G401 (cell line): ENCODE data around the gene VSIG2. TPM values are rescaled to one million over a fixed set of nuclear protein-coding genes. Genes with fewer than 3 reads are reported as not detected.
"Not testable (repeated sequence)": the region's sequence is repeated elsewhere in the genome, so short reads cannot be mapped to it uniquely, and the experiment has no call there.

ENCODE experiments used
- DNase-seq: peaks from one replicate; pipeline ENCODE4 v3.0.0-alpha.2; 2015; ENCODE audit warnings: low spot score
- in situ Hi-C: cut with HindIII; loops from 2 replicates; pipeline ENCODE4 v1.10.0; 2016; ENCODE audit warnings: low sequenced_read_pairs, mixed read lengths
- total RNA-seq: library from RNA; depleted of rRNA; stranded (reverse); fragments of >200 nt; shearing (Covaris generic); gene quantifications from 2 replicates; pipeline ENCODE4 v1.2.3, GENCODE V29; 2014; rRNA removed

The VSIG2 gene, protein sequence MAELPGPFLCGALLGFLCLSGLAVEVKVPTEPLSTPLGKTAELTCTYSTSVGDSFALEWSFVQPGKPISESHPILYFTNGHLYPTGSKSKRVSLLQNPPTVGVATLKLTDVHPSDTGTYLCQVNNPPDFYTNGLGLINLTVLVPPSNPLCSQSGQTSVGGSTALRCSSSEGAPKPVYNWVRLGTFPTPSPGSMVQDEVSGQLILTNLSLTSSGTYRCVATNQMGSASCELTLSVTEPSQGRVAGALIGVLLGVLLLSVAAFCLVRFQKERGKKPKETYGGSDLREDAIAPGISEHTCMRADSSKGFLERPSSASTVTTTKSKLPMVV
- not detected in 2 replicates for total RNA-seq

DNA sequence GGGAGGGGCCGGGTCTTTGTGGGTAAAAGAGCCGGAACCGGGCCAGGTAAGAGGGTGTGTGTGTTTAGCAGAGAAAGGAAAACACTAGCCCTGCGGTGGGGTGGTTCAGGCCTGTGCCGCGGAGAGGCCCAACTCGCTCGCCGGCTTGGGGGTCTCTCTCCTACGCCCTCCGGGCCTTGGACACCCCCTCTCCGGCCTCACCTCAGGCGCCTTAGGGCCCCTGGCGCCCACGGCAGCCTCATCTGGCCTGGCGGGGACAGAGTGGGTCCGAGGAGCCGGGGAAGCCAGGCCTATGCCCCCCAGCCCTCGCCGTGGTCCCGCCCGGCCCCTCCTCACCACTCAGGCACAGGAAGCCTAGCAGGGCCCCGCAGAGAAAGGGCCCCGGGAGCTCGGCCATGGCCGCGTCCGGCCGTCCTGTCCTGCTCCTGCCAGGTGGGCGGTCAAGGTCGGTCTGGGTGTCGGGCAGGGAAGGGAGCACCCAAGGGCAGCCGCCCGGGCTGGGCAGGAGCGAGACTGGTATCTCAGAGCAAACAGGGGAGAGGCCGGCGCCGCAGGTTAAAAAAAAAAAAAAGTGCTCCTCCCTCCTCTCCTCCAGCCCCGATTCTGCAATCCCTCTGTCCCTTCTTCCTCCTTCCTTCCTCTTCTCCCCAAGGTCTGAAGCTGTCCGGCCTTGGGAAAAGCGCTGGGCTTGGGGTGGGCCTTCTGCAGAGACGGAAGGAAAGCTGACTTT lies at the start of gene VSIG2:
VSIG2 (minus strand) TSS at position 515 of the 730 bp plus-strand sequence; CDS start at position 397, 118 bp downstream.
- in situ Hi-C loops: no loop called here
- no peak for DNase-seq

- in situ Hi-C loops: no loop called here
- no peak for DNase-seq
Measured at GRCh38 chr11:124801014-124801413, 49.0 kb upstream of the VSIG2 start.

DNA sequence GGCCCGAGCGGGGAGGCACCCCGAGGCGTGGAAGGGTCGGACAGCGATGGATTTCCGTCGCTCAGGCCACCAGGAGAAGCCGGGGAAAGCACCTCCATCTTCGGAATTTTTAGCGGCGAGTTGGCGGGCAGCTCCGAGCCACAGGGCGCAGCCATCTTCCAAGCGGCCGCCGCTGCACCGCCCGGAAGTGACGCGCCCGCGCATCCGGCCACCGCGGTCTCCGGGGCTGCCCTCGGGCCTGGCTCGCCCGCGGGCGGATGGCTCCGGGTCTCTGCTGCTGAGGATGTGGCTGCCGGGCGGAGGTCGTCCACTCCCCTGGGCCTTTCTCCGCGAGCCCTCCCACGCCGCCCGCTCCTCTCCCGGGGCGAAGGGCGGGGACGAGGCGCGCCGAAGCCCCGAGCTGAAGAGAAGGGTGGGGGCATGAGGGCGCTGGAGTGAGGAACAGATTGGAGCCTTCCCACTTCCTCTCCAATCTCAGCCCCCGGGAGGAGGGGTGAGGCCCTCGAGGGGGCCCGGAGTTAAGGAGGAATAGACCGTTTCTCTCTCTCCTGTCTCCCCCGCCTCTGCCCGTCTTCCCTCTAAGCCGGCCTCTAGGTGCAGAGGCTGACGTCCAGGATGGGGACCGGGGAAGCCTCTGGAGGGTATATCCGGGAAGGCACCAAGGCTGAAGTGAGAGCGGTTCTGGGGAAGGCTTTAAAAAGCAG lies 48.3 kb upstream of the VSIG2 start, which contains the start of gene MSANTD2:
MSANTD2 (minus strand) TSS at position 181 of the 704 bp plus-strand sequence; CDS start at position 155, 26 bp downstream.
- in situ Hi-C loops: no loop called here
- DNase-seq: peak; percentile 89

- DNase-seq: peak; percentile 3
- in situ Hi-C loops: no loop called here
Measured at GRCh38 chr11:124799348-124800225, 47.5 kb upstream of the VSIG2 start.

GRCh38 chr11:124798991-124799347 lies 46.9 kb upstream of the VSIG2 start:
- in situ Hi-C loops: no loop called here
- DNase-seq: peak; percentile 7

DNA sequence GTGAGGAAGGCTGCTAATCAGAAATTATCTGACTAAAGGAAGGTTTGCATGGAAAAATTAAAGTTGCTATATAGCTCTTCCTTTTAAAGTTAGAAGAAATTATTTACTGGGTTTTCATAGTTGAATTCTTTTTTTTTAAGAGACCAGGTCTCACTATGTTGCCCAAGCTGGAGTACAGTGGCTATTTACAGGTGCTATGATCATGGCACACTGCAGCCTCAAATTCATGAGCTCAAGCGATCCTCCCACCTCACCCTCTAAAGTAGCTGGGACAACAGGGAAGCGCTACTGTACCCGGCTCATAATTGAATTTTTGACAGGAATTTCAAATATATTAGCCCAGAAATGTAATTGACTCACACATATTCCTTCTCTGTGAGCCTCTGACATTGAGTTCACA lies 44.3 kb upstream of the VSIG2 start:
- no peak for DNase-seq
- in situ Hi-C loops: no loop called here

- in situ Hi-C loops: no loop called here
- peak; percentile 37 for DNase-seq
Measured at GRCh38 chr11:124793466-124794278, 41.6 kb upstream of the VSIG2 start.

- in situ Hi-C loops: no loop called here
Measured at GRCh38 chr11:124791626-124792341, 39.7 kb upstream of the VSIG2 start.

DNA sequence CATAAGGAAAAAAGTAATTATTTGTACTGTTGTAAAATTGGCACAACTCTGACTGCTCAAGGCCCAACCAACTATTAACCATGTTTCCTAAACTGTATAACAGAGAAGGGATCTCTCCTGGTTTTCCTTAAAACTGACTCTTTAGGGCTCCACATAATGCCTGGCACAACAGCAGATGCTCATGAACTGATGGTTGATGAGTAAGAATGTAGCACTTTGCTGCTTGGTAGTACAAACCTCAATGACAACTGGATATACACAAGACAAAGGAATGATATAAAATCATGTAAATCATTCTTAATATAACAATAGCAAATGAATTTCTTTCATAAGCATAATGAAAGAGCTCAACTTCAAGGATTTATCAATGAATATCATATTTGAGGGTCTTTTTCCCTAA lies 36.5 kb upstream of the VSIG2 start:
- no peak for DNase-seq
- in situ Hi-C loops: no loop called here

More at GRCh38 chr11:124791626-124792341, 39.7 kb upstream of the VSIG2 start:
- no peak for DNase-seq

- no peak for DNase-seq
- in situ Hi-C loops: no loop called here
Measured at GRCh38 chr11:124784051-124784450, 32.0 kb upstream of the VSIG2 start.

DNA sequence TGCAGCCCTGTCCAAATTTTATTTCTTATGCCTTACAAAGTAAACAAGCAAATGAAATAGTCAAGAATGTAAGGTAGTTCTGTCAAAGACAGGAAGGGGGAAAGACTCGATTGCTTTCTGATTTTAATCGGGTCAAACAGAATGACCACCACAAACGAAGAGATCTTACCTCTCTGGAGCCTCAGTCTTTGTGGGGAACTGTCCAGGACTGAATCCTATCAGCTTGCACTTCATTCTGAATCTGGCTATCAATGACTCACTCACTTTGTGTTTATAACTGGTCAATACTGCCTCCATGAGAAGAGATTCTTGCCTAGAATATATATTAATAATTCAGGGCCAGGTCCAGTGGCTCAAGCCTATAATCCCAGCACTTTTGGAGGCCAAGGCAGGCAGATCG lies 30.9 kb upstream of the VSIG2 start:
- in situ Hi-C loops: no loop called here
- DNase-seq: no peak

- no peak for DNase-seq
- in situ Hi-C loops: no loop called here
Measured at GRCh38 chr11:124779568-124779967, 27.5 kb upstream of the VSIG2 start.

DNA sequence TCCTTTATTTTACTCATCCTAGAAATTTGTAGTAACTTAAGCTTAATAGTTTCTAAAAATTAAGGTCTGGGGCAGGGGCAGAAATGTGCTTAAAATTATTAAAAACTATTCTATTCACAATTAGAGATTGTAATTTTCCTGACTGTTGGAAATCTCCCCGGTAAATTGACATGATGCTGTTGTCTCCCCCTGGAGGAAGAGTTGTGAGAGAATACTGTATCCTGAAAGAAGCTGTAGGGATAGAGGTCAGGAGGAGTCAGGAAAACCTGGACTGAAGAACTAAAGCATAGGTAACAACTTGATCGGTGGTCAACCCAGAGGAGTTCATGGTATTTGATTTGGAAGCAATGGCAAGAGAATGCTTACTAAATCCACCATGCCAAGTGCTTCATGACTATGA lies 26.2 kb upstream of the VSIG2 start:
- in situ Hi-C loops: no loop called here
- DNase-seq: no peak

- in situ Hi-C loops: no loop called here
- DNase-seq: no peak
Measured at GRCh38 chr11:124776865-124777645, 25.0 kb upstream of the VSIG2 start.

DNA sequence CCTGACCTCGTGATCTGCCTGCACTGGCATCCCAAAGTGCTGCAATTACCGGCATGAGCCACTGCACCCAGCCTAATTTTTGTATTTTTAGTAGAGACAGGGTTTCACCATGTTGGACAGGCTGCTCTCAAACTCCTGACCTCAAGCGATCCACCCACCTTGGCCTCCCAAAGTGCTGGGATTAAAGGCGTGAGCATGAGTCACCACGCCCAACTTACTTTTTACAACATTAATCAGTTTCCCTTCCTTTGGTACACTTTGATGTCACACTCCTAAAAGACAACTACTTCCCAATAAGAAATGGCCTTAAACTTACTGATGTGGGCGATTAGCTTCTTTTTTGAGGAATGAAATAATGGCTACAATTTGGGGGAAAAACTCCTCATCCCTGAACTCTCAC lies 18.9 kb upstream of the VSIG2 start:
- in situ Hi-C loops, DNase-seq: not testable (repeated sequence)

GRCh38 chr11:124769806-124770774 lies 18.0 kb upstream of the VSIG2 start:
- no peak for DNase-seq
- in situ Hi-C loops: no loop called here
